GM10266 (cell line): ENCODE data around the gene ASB3.

Experiments used
- DNase-seq: peaks from one replicate; pipeline ENCODE4 v3.0.0; 2012; ENCODE audit errors: extremely low spot score
- CTCF ChIP-seq: IDR thresholded peaks from 2 replicates; pipeline ENCODE4 v1.5.1; 2012; ENCODE audit warnings: mild to moderate bottlenecking, low read depth; ENCODE audit not compliant: control insufficient read depth, insufficient read depth; ENCODE audit errors: missing control alignments

ASB3 gene

GRCh38 chr2:53785366-53785765, 1.4 kb downstream of the ASB3 start:
- DNase-seq = no peak
- no peak for TF ChIP-seq CTCF

GRCh38 chr2:53784436-53784835, 2.3 kb downstream of the ASB3 start:
- DNase-seq = no peak
- TF ChIP-seq CTCF = no peak

- no peak for DNase-seq
- TF ChIP-seq CTCF = no peak
Observed at GRCh38 chr2:53782676-53783075, 4.1 kb downstream of the ASB3 start.

- no peak for TF ChIP-seq CTCF
- DNase-seq = no peak
Observed at GRCh38 chr2:53780056-53780455, 6.7 kb downstream of the ASB3 start.

- TF ChIP-seq CTCF = no peak
- DNase-seq = no peak
Observed at GRCh38 chr2:53778536-53779162, 8.1 kb downstream of the ASB3 start.

- DNase-seq = no peak
- no peak for TF ChIP-seq CTCF
Observed at GRCh38 chr2:53777134-53777533, 9.6 kb downstream of the ASB3 start.

- TF ChIP-seq CTCF = no peak
Observed at GRCh38 chr2:53770264-53770663, 16.5 kb downstream of the ASB3 start.

More at GRCh38 chr2:53770264-53770663, 16.5 kb downstream of the ASB3 start:
- no peak for DNase-seq
